Measurements from ENCODE around the gene GPSM1.

GRCh38 chr9:136349546-136349945, 22.2 kb downstream of the GPSM1 start:
- no peak for TF ChIP-seq JUND (IDR thresholded peaks at IDR 0.05)
- TF ChIP-seq, protein P1, sequence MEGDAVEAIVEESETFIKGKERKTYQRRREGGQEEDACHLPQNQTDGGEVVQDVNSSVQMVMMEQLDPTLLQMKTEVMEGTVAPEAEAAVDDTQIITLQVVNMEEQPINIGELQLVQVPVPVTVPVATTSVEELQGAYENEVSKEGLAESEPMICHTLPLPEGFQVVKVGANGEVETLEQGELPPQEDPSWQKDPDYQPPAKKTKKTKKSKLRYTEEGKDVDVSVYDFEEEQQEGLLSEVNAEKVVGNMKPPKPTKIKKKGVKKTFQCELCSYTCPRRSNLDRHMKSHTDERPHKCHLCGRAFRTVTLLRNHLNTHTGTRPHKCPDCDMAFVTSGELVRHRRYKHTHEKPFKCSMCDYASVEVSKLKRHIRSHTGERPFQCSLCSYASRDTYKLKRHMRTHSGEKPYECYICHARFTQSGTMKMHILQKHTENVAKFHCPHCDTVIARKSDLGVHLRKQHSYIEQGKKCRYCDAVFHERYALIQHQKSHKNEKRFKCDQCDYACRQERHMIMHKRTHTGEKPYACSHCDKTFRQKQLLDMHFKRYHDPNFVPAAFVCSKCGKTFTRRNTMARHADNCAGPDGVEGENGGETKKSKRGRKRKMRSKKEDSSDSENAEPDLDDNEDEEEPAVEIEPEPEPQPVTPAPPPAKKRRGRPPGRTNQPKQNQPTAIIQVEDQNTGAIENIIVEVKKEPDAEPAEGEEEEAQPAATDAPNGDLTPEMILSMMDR (IDR thresholded peaks at IDR 0.05; ENCODE audit: low read depth, low read length, missing input control) = no peak

All from liver (tissue), 3 donors.